CD14-positive monocyte (primary cell): Measurements from ENCODE around the gene C1QTNF7. TPM values are rescaled to one million over a fixed set of nuclear protein-coding genes. Genes with fewer than 3 reads are reported as not detected.

Experiments used
- DNase-seq, 3 donors: peaks; one replicate each; pipeline ENCODE4 v3.0.0-alpha.2; 2011 to 2022
- H2AFZ ChIP-seq: 2 replicates; pipeline ENCODE4 v1.6.0; 2012; ENCODE audit warnings: mild to moderate bottlenecking, low read depth, low read length, inconsistent platforms; ENCODE audit not compliant: insufficient read depth, poor library complexity, severe bottlenecking
- H3K27ac ChIP-seq, 2 donors: 1 replicate in 1 of 2; 2 replicates in 1 of 2; pipeline ENCODE4 v1.5.1; 2012 to 2013; ENCODE audit warnings: low read length in 2 of 2, control low read depth in 1 of 2, inconsistent platforms in 1 of 2, low read depth in 1 of 2, mild to moderate bottlenecking in 1 of 2
- H3K27me3 ChIP-seq, 2 donors: one replicate each; pipeline versions ENCODE4 v1.6.0 to v1.6.1; 2011 to 2013; ENCODE audit warnings: low read length in 2 of 2; ENCODE audit not compliant: control insufficient read depth in 2 of 2, insufficient read depth in 2 of 2
- H3K36me3 ChIP-seq, 2 donors: replicated peaks in 1 of 2; 1 replicate in 1 of 2; 2 replicates in 1 of 2; pipeline versions ENCODE4 v1.5.1 to v1.6.1; 2012 to 2013; ENCODE audit warnings: low read length in 2 of 2, control low read depth in 1 of 2, inconsistent platforms in 1 of 2, mild to moderate bottlenecking in 1 of 2; ENCODE audit not compliant: insufficient read depth in 2 of 2, control insufficient read depth in 1 of 2
- H3K4me1 ChIP-seq, 2 donors: 1 replicate in 1 of 2; 2 replicates in 1 of 2; pipeline versions ENCODE4 v1.5.1 to v1.6.1; 2012 to 2013; ENCODE audit warnings: low read length in 2 of 2, control low read depth in 1 of 2, inconsistent platforms in 1 of 2, mild to moderate bottlenecking in 1 of 2, moderate library complexity in 1 of 2; ENCODE audit not compliant: insufficient read depth in 2 of 2, control insufficient read depth in 1 of 2
- H3K4me2 ChIP-seq: replicated peaks from 2 replicates; pipeline ENCODE3; 2012; ENCODE audit warnings: low read length, moderate library complexity, mild to moderate bottlenecking; ENCODE audit not compliant: poor library complexity, severe bottlenecking; ENCODE audit errors: extremely low read depth
- H3K4me3 ChIP-seq, 3 experiments: fragments of 200-600 bp in 1 of 3; sonication (generic) in 1 of 3; replicated peaks in 1 of 3; 1 replicate in 2 of 3; 2 replicates in 1 of 3; pipeline ENCODE4 v1.5.1; 2011 to 2013; ENCODE audit warnings: low read length in 3 of 3, mild to moderate bottlenecking in 3 of 3, control low read depth in 2 of 3, low read depth in 2 of 3, inconsistent platforms in 1 of 3, moderate library complexity in 1 of 3
- H3K79me2 ChIP-seq: 2 replicates; pipeline ENCODE4 v1.6.0; 2012; ENCODE audit warnings: mild to moderate bottlenecking, control low read depth, inconsistent platforms, low read length, moderate library complexity; ENCODE audit not compliant: insufficient read depth
- H3K9ac ChIP-seq: 2 replicates; pipeline ENCODE4 v1.6.0; 2017; ENCODE audit warnings: low read length, mild to moderate bottlenecking; ENCODE audit not compliant: insufficient read depth, poor library complexity, severe bottlenecking
- H3K9me3 ChIP-seq, 2 donors: replicated peaks in 1 of 2; 1 replicate in 1 of 2; 2 replicates in 1 of 2; pipeline versions ENCODE4 v1.5.1 to v1.6.1; 2012 to 2013; ENCODE audit warnings: low read length in 2 of 2, control low read depth in 1 of 2; ENCODE audit not compliant: control insufficient read depth in 1 of 2, insufficient read depth in 1 of 2
- H4K20me1 ChIP-seq: 2 replicates; pipeline ENCODE4 v1.6.0; 2012; ENCODE audit warnings: mild to moderate bottlenecking, low read length, control low read depth, moderate library complexity; ENCODE audit not compliant: insufficient read depth
- H3K27ac Mint-ChIP-seq, 7 donors: one replicate each; pipeline ENCODE4 v1.8.0; 2020; ENCODE audit warnings: mild to moderate bottlenecking in 7 of 7, mixed read lengths in 7 of 7, moderate library complexity in 6 of 7, inconsistent platforms in 2 of 7
- H3K27me3 Mint-ChIP-seq, 3 donors: one replicate each; pipeline ENCODE4 v1.8.0; 2021 to 2022; ENCODE audit warnings: low read depth in 3 of 3, mild to moderate bottlenecking in 3 of 3, mixed read lengths in 3 of 3, moderate library complexity in 3 of 3, inconsistent platforms in 1 of 3
- H3K36me3 Mint-ChIP-seq, 2 donors: one replicate each; pipeline ENCODE4 v1.8.0; 2020; ENCODE audit warnings: mixed read lengths in 2 of 2, inconsistent platforms in 1 of 2, mild to moderate bottlenecking in 1 of 2
- H3K4me1 Mint-ChIP-seq: one replicate; pipeline ENCODE4 v1.8.0; 2020; ENCODE audit warnings: mild to moderate bottlenecking, mixed read lengths
- H3K4me3 Mint-ChIP-seq, 2 donors: one replicate each; pipeline ENCODE4 v1.8.0; 2020; ENCODE audit warnings: mild to moderate bottlenecking in 2 of 2, mixed read lengths in 2 of 2, moderate library complexity in 1 of 2
- H3K9me3 Mint-ChIP-seq, 7 donors: one replicate each; pipeline ENCODE4 v1.8.0; 2020 to 2022; ENCODE audit warnings: mixed read lengths in 7 of 7, mild to moderate bottlenecking in 6 of 7, moderate library complexity in 6 of 7, inconsistent platforms in 2 of 7
- CTCF ChIP-seq: fragments of 200-600 bp; IDR thresholded peaks from one replicate; pipeline ENCODE4 v1.8.0; 2022; ENCODE audit warnings: antibody characterized with exemption, mild to moderate bottlenecking
- WGBS: methylation state at CpG from one replicate; pipeline ENCODE4 v1.1.5; 2013; ENCODE audit warnings: missing lambda C conversion rate; ENCODE audit not compliant: insufficient coverage; 5-methylcytosine and 5-hydroxymethylcytosine counted together
- intact Hi-C, 2 donors: fragments of 100-400 bp; cut with micrococcal nuclease; formaldehyde crosslinking; loops; one replicate each; pipeline versions ENCODE4 v1.15.0 to v1.15.1; 2023
- polyA plus RNA-seq, 3 donors: library from polyadenylated mRNA; depleted of rRNA in 1 of 3; unstranded in 2 of 3; stranded (reverse) in 1 of 3; fragments of 300-500 nt in 2 of 3; fragments of >200 nt in 1 of 3; fragmentation: Illumina TruSeq in 2 of 3; gene quantifications; 1 replicate in 2 of 3; 2 replicates in 1 of 3; pipeline ENCODE4 v1.2.3, GENCODE V29; 2012 to 2021

Gene C1QTNF7
- polyA plus RNA-seq, 3 donors, result not detected

GRCh38 chr4:15414551-15415091 is 13.2 kb upstream of the C1QTNF7 start:
- peak overlapping the region; percentile 40 for H3K4me2 ChIP-seq
- peak overlapping the region in 1 of 3 experiments; percentile 39 for H3K4me3 ChIP-seq
- no peak for TF ChIP-seq CTCF
- H2AFZ ChIP-seq, result peak overlapping the region; percentile 35
- H3K27ac Mint-ChIP-seq, result peak overlapping the region; percentile 33 to 86 (median 69)
- H3K4me3 Mint-ChIP-seq, result peak overlapping the region in 1 of 2 donors; percentile 43
- peaks cover 70% of the 10 kb centered on the region for H3K4me1 Mint-ChIP-seq
- H3K79me2 ChIP-seq, result peaks cover 9% of the 10 kb centered on the region
- H3K27ac ChIP-seq, result peak overlapping the region in 1 of 2 donors; percentile 75
- no peaks in the 10 kb centered on the region for H3K9me3 ChIP-seq
- DNase-seq, result no peak
- H3K9me3 Mint-ChIP-seq, result peaks cover 0 to 3% (median 0%) of the 10 kb centered on the region in 7 donors
- no peak overlapping the region for H3K9ac ChIP-seq
- H3K27me3 ChIP-seq, result no peaks in the 10 kb centered on the region
- H3K27me3 Mint-ChIP-seq, result peaks cover 0 to 2% (median 0%) of the 10 kb centered on the region in 3 donors
- peaks cover 77 to 82% of the 10 kb centered on the region in 2 donors for H3K4me1 ChIP-seq
- intact Hi-C loops, result loop anchor here in 1 of 2 donors (5.0 kb wide), 1 partner anchor 33 kb away; no protein-coding TSS in a partner anchor
- H3K36me3 ChIP-seq, result no peaks in the 10 kb centered on the region
- peaks cover 2% of the 10 kb centered on the region in 2 donors for H3K36me3 Mint-ChIP-seq
- WGBS, result 21% methylated on average over 4 of the region's 4 CpGs
- no peaks in the 10 kb centered on the region for H4K20me1 ChIP-seq

GRCh38 chr4:15416357-15417232 is 11.2 kb upstream of the C1QTNF7 start:
- peak in 2 of 3 donors; percentile 33 to 52 for DNase-seq
- Mint-ChIP-seq H3K4me3 (peak overlapping the region; percentile 10 to 83), H3K27me3 (peaks cover 0 to 2% (median 0%) of the 10 kb centered on the region in 3 donors), H3K27ac (peak overlapping the region; percentile 74 to 92 (median 87)), H3K36me3 (peaks cover 2% of the 10 kb centered on the region in 2 donors), H3K9me3 (peaks cover 0 to 3% (median 0%) of the 10 kb centered on the region in 7 donors), H3K4me1 (peaks cover 51% of the 10 kb centered on the region)
- peak overlapping the region; percentile 53 to 64 for H3K27ac ChIP-seq
- H3K36me3 ChIP-seq, result no peaks in the 10 kb centered on the region
- no peak overlapping the region for H3K9ac ChIP-seq
- intact Hi-C loops, result no loop called here
- no peaks in the 10 kb centered on the region for H3K27me3 ChIP-seq
- peak overlapping the region; percentile 53 for H3K4me2 ChIP-seq
- H2AFZ ChIP-seq, result no peak overlapping the region
- WGBS, result 0% methylated on average over 1 of the region's 6 CpGs
- TF ChIP-seq CTCF, result no peak
- H4K20me1 ChIP-seq, result no peaks in the 10 kb centered on the region
- no peaks in the 10 kb centered on the region for H3K9me3 ChIP-seq
- H3K79me2 ChIP-seq, result peaks cover 5% of the 10 kb centered on the region
- H3K4me1 ChIP-seq, result peaks cover 58 to 62% of the 10 kb centered on the region in 2 donors
- H3K4me3 ChIP-seq, result peak overlapping the region in 2 of 3 experiments; percentile 9 to 54
